Measurements from ENCODE around the gene SAPCD1. TPM values are rescaled to one million over a fixed set of nuclear protein-coding genes. Genes with fewer than 3 reads are reported as not detected.

Gene SAPCD1
- total RNA-seq, 2 experiments from 2014 or later, result 7.6 to 9.5 TPM

GRCh38 chr6:31813465-31813849 lies 51.0 kb downstream of the SAPCD1 start:
- Mint-ChIP-seq H3K4me3 (no peak overlapping the region), H3K4me1 (peaks cover 32% of the 10 kb centered on the region), H3K27ac (no peak overlapping the region), H3K9me3 (no peaks in the 10 kb centered on the region), H3K36me3 (no peaks in the 10 kb centered on the region), H3K27me3 (no peaks in the 10 kb centered on the region)
- DNase-seq, result no peak

Other genes with a start within 250 kb of the SAPCD1 start
- gene MCCD1, start 233.7 kb upstream of the SAPCD1 start, total RNA-seq, result not detected
- gene DDX39B, start 220.7 kb upstream of the SAPCD1 start, total RNA-seq, result 100 to 1,000 TPM; 570 to 580 TPM
- gene ATP6V1G2, start 216.0 kb upstream of the SAPCD1 start, total RNA-seq, result 1 to 10 TPM; 1.0 to 1.5 TPM
- gene NFKBIL1, start 215.0 kb upstream of the SAPCD1 start, total RNA-seq, result 10 to 100 TPM; 10.6 TPM
- gene LTA, start 190.4 kb upstream of the SAPCD1 start, total RNA-seq, result 100 to 1,000 TPM; 328 to 335 TPM
- 100 to 1,000 TPM; 114 to 115 TPM for gene TNF, start 187.1 kb upstream of the SAPCD1 start, total RNA-seq
- gene LTB, start 180.2 kb upstream of the SAPCD1 start, total RNA-seq, result 100 to 1,000 TPM; 273 TPM
- gene LST1, start 176.4 kb upstream of the SAPCD1 start, total RNA-seq, result 10 to 100 TPM; 29.1 TPM
- gene NCR3, start 169.7 kb upstream of the SAPCD1 start, total RNA-seq, result 10 to 100 TPM; 28.7 to 31.2 TPM
- 100 to 1,000 TPM; 150 to 157 TPM for gene AIF1, start 147.4 kb upstream of the SAPCD1 start, total RNA-seq
- 100 to 1,000 TPM; 244 to 252 TPM for gene PRRC2A, start 141.9 kb upstream of the SAPCD1 start, total RNA-seq
- 100 to 1,000 TPM; 244 to 246 TPM for gene BAG6, start 110.0 kb upstream of the SAPCD1 start, total RNA-seq
- 1 to 10 TPM; 5.1 to 5.7 TPM for gene APOM, start 106.8 kb upstream of the SAPCD1 start, total RNA-seq
- 10 to 100 TPM; 10.8 to 11.1 TPM for gene C6orf47, start 101.9 kb upstream of the SAPCD1 start, total RNA-seq
- gene GPANK1, start 97.7 kb upstream of the SAPCD1 start, total RNA-seq, result 10 to 100 TPM; 33.3 to 37.0 TPM
- 100 to 1,000 TPM; 297 to 307 TPM for gene CSNK2B, start 96.6 kb upstream of the SAPCD1 start, total RNA-seq
- gene LY6G5B, start 92.7 kb upstream of the SAPCD1 start, total RNA-seq, result 10 to 100 TPM; 17.6 to 21.4 TPM
- gene LY6G5C, start 81.6 kb upstream of the SAPCD1 start, total RNA-seq, result 1 to 10 TPM; 2.3 to 2.4 TPM
- gene ABHD16A, start 59.3 kb upstream of the SAPCD1 start, total RNA-seq, result 10 to 100 TPM; 33.3 to 35.8 TPM
- gene LY6G6F, start 55.8 kb upstream of the SAPCD1 start, total RNA-seq, result not detected
- gene LY6G6D, start 47.3 kb upstream of the SAPCD1 start, total RNA-seq, result not detected
- not detected for gene LY6G6C, start 40.9 kb upstream of the SAPCD1 start, total RNA-seq
- under 1 TPM; 0.16 to 0.56 TPM for gene MPIG6B, start 39.3 kb upstream of the SAPCD1 start, total RNA-seq
- gene DDAH2, start 33.4 kb upstream of the SAPCD1 start, total RNA-seq, result 1 to 10 TPM; 3.5 to 3.8 TPM
- gene CLIC1, start 26.1 kb upstream of the SAPCD1 start, total RNA-seq, result 100 to 1,000 TPM; 328 to 329 TPM
- 10 to 100 TPM; 48.1 to 53.4 TPM for gene MSH5, start 22.7 kb upstream of the SAPCD1 start, total RNA-seq
- gene VWA7, start 14.7 kb downstream of the SAPCD1 start, total RNA-seq, result 1 to 10 TPM; 1.6 to 1.7 TPM
- gene VARS1, start 33.1 kb downstream of the SAPCD1 start, total RNA-seq, result 100 to 1,000 TPM; 176 to 181 TPM
- gene LSM2, start 44.3 kb downstream of the SAPCD1 start, total RNA-seq, result 100 to 1,000 TPM; 145 TPM
- gene HSPA1L, start 52.6 kb downstream of the SAPCD1 start, total RNA-seq, result 1 to 10 TPM; 1.2 to 1.5 TPM
- 10 to 100 TPM; 24.3 to 24.8 TPM for gene HSPA1A, start 52.9 kb downstream of the SAPCD1 start, total RNA-seq
- 10 to 100 TPM; 21.6 to 24.3 TPM for gene HSPA1B, start 65.1 kb downstream of the SAPCD1 start, total RNA-seq
- 10 to 100 TPM; 12.4 to 12.9 TPM for gene NEU1, start 100.2 kb downstream of the SAPCD1 start, total RNA-seq
- under 1 TPM in 1 of 2 experiments, not detected in 1; 0.30 TPM for gene SLC44A4, start 116.3 kb downstream of the SAPCD1 start, total RNA-seq
- 10 to 100 TPM; 63.4 to 64.0 TPM for gene EHMT2, start 135.0 kb downstream of the SAPCD1 start, total RNA-seq
- 1 to 10 TPM; 3.1 to 3.2 TPM for gene ZBTB12, start 139.4 kb downstream of the SAPCD1 start, total RNA-seq
- gene C2, start 165.1 kb downstream of the SAPCD1 start, total RNA-seq, result 1 to 10 TPM in 1 of 2 experiments, under 1 TPM in 1; 0.42 to 1.6 TPM
- gene CFB, start 183.4 kb downstream of the SAPCD1 start, total RNA-seq, result under 1 TPM; 0.52 to 0.82 TPM
- 10 to 100 TPM; 73.8 to 75.5 TPM for gene NELFE, start 196.3 kb downstream of the SAPCD1 start, total RNA-seq
- gene SKIC2, start 196.5 kb downstream of the SAPCD1 start, total RNA-seq, result 10 to 100 TPM; 84.6 to 90.9 TPM
- gene DXO, start 209.5 kb downstream of the SAPCD1 start, total RNA-seq, result 10 to 100 TPM; 15.6 to 16.3 TPM
- 1 to 10 TPM; 2.2 to 3.2 TPM for gene C4A, start 219.4 kb downstream of the SAPCD1 start, total RNA-seq

All from activated naive CD8-positive, alpha-beta T cell treated with anti-CD3 and anti-CD28 coated beads for 36 hours (primary cell).